Measurements from ENCODE around the gene CAMSAP1. TPM values are rescaled to one million over a fixed set of nuclear protein-coding genes. Genes with fewer than 3 reads are reported as not detected.
A peak's percentile ranks its signal among the peaks of the same experiment; 100 is the strongest.
"Not testable (repeated sequence)": the region's sequence is repeated elsewhere in the genome, so short reads cannot be mapped to it uniquely, and the experiment has no call there.

CAMSAP1 gene
- total RNA-seq, 1 donor from 2014 or later: 34.8 TPM

DNA sequence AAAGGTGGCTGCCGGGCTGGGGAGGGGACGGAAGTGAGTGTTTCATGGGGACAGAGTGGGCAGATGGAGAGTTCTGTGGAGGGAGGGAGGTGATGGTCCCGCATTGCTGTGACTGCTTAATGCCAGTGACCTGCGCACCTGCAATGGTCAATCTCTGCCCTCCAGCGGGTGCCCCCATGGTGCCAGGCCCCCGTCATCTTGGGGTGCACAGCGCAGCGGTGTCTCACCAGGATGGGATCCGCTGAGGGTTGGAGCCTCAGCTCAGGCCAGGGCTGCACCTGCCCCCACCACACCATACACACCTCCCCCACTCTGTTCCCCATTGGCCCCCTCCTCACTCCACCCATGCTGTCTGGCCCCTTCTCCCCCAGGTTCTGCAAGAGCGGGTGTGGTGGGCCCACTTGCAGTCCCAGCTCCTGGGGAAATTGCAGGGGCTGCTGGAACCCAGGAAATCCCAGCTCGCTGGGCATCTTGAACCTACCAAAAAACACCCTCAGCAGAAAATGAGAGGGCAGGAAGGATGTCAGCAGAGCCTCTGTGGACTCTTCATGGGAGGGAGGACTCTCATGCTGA is 12.1 kb upstream of the CAMSAP1 start:
- FAIRE-seq (no peak), DNase-seq (ENCODE audit: low read depth) (no peak)
- Histone ChIP-seq H3K79me2 (ENCODE audit: insufficient read depth, low read length) (no peaks in the 10 kb centered on the region), H3K9me3 (ENCODE audit: insufficient read depth, low read depth, low read length) (peaks cover 14% of the 10 kb centered on the region), H3K4me1 (ENCODE audit: insufficient read depth, low read length) (no peaks in the 10 kb centered on the region), H3K27ac (ENCODE audit: low read depth, low read length) (no peak overlapping the region), H3K9ac (ENCODE audit: low read length) (no peak overlapping the region), H3K36me3 (ENCODE audit: insufficient read depth, low read length) (peaks cover 15% of the 10 kb centered on the region), H4K20me1 (ENCODE audit: insufficient read depth, low read length) (peaks cover 3% of the 10 kb centered on the region), H3K4me3 (ENCODE audit: insufficient read depth, low read depth, low read length) (no peak overlapping the region), H3K4me2 (ENCODE audit: low read length) (no peak overlapping the region), H3K27me3 (ENCODE audit: insufficient read depth, low read length) (no peaks in the 10 kb centered on the region), H2AFZ (ENCODE audit: low read depth, low read length) (no peak overlapping the region)
- Mint-ChIP-seq H3K27me3 (ENCODE audit: low read depth, unreplicated experiment) (no peaks in the 10 kb centered on the region), H3K4me3 (ENCODE audit: unreplicated experiment) (no peak overlapping the region), H3K27ac (ENCODE audit: unreplicated experiment) (peak overlapping the region; percentile 34), H3K4me1 (ENCODE audit: low read depth, unreplicated experiment) (no peaks in the 10 kb centered on the region), H3K36me3 (ENCODE audit: low read depth, unreplicated experiment) (peaks cover 38% of the 10 kb centered on the region), H3K9me3 (ENCODE audit: unreplicated experiment) (peaks cover 30% of the 10 kb centered on the region)
- TF ChIP-seq EZH2 (IDR thresholded peaks at IDR 0.05; ENCODE audit: insufficient read depth, low read length) (no peak), CTCF (IDR thresholded peaks at IDR 0.05; ENCODE audit: insufficient read depth, low read depth, low read length) (no peak)

DNA sequence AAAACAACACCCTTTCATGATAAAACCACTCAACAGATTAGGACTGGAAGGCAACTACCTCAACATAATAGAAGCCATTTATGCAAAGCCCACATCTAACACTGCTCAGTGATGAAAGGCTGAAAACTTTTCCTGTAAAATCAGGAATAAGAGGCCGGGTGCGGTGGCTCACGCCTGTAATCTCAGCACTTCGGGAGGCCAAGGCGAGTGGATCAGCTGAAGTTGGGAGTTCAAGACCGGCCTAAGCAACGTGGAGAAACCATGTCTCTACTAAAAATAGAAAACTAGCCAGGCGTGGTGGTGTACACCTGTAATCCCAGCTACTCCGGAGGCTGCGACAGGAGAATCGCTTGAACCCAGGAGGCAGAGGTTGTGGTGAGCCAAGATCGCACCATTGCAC is 8.9 kb upstream of the CAMSAP1 start:
- H3K27ac ChIP-seq (ENCODE audit: low read depth, low read length); H3K9ac ChIP-seq (ENCODE audit: low read length); H3K4me3 Mint-ChIP-seq (ENCODE audit: unreplicated experiment); DNase-seq (ENCODE audit: low read depth); H3K4me3 ChIP-seq (ENCODE audit: insufficient read depth, low read depth, low read length); H3K27me3 ChIP-seq (ENCODE audit: insufficient read depth, low read length); H2AFZ ChIP-seq (ENCODE audit: low read depth, low read length); H3K27ac Mint-ChIP-seq (ENCODE audit: unreplicated experiment); H3K4me1 ChIP-seq (ENCODE audit: insufficient read depth, low read length); H3K4me2 ChIP-seq (ENCODE audit: low read length); H3K79me2 ChIP-seq (ENCODE audit: insufficient read depth, low read length); FAIRE-seq; H3K4me1 Mint-ChIP-seq (ENCODE audit: low read depth, unreplicated experiment); H3K27me3 Mint-ChIP-seq (ENCODE audit: low read depth, unreplicated experiment): not testable (repeated sequence)
- Mint-ChIP-seq H3K9me3 (ENCODE audit: unreplicated experiment) (peaks cover 45% of the 10 kb centered on the region), H3K36me3 (ENCODE audit: low read depth, unreplicated experiment) (peaks cover 55% of the 10 kb centered on the region)
- peaks cover 16% of the 10 kb centered on the region for H3K9me3 ChIP-seq (ENCODE audit: insufficient read depth, low read depth, low read length)
- peaks cover 18% of the 10 kb centered on the region for H3K36me3 ChIP-seq (ENCODE audit: insufficient read depth, low read length)
- peaks cover 12% of the 10 kb centered on the region for H4K20me1 ChIP-seq (ENCODE audit: insufficient read depth, low read length)

DNA sequence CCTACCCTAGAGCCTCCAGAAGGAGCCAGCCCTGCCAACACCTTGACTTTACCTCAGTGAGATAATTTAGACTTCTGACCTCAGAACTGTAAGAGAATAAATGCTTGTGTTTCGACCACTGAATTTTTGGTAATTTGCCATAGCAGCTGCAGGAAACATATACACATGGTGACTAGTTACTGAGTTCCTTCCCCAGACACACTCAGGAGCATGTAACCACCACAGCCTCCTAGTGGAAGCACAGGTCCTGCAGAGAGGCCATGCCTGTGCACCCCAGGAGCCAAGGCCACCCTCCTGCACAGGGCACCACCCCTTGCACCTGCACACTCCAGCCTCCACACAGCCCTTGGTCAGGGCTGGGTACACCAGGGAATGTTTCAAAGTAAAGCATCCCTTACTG is 7.6 kb upstream of the CAMSAP1 start:
- no peak for FAIRE-seq
- Histone ChIP-seq H3K9me3 (ENCODE audit: insufficient read depth, low read depth, low read length) (peaks cover 16% of the 10 kb centered on the region), H3K36me3 (ENCODE audit: insufficient read depth, low read length) (peaks cover 21% of the 10 kb centered on the region), H3K27me3 (ENCODE audit: insufficient read depth, low read length) (no peaks in the 10 kb centered on the region), H2AFZ (ENCODE audit: low read depth, low read length) (no peak overlapping the region), H4K20me1 (ENCODE audit: insufficient read depth, low read length) (peaks cover 19% of the 10 kb centered on the region), H3K79me2 (ENCODE audit: insufficient read depth, low read length) (peaks cover 15% of the 10 kb centered on the region), H3K4me3 (ENCODE audit: insufficient read depth, low read depth, low read length) (no peak overlapping the region), H3K9ac (ENCODE audit: low read length) (no peak overlapping the region), H3K4me2 (ENCODE audit: low read length) (no peak overlapping the region), H3K27ac (ENCODE audit: low read depth, low read length) (no peak overlapping the region), H3K4me1 (ENCODE audit: insufficient read depth, low read length) (no peaks in the 10 kb centered on the region)
- peaks cover 66% of the 10 kb centered on the region for H3K36me3 Mint-ChIP-seq (ENCODE audit: low read depth, unreplicated experiment)
- peaks cover 47% of the 10 kb centered on the region for H3K9me3 Mint-ChIP-seq (ENCODE audit: unreplicated experiment)
- H3K27me3 Mint-ChIP-seq (ENCODE audit: low read depth, unreplicated experiment): no peaks in the 10 kb centered on the region
- H3K27ac Mint-ChIP-seq (ENCODE audit: unreplicated experiment): no peak overlapping the region
- DNase-seq (ENCODE audit: low read depth): peak; percentile 72
- peaks cover 2% of the 10 kb centered on the region for H3K4me1 Mint-ChIP-seq (ENCODE audit: low read depth, unreplicated experiment)
- no peak overlapping the region for H3K4me3 Mint-ChIP-seq (ENCODE audit: unreplicated experiment)
- TF ChIP-seq CTCF (IDR thresholded peaks at IDR 0.05; ENCODE audit: insufficient read depth, low read depth, low read length) (no peak), EZH2 (IDR thresholded peaks at IDR 0.05; ENCODE audit: insufficient read depth, low read length) (no peak)

DNA sequence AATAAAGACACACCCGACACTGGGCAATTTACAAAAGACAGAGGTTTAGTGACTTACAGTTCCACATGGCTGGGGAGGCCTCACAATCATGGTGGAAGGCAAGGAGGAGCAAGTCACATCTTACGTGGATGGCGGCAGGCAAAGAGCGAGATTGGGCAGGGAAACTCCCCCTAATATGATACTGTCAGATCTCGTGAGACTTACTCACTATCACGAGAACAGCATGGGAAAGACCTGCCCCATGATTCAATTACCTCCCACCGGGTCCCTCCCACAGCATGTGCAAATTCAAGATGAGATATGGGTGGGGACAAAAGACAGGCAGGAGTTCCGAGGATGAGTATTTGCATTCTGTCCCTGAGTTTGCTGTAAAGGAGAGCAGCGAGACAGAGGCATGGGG is 3.9 kb upstream of the CAMSAP1 start:
- H3K27me3 ChIP-seq (ENCODE audit: insufficient read depth, low read length); H3K4me3 Mint-ChIP-seq (ENCODE audit: unreplicated experiment); H3K9ac ChIP-seq (ENCODE audit: low read length); H3K27ac ChIP-seq (ENCODE audit: low read depth, low read length); H3K27me3 Mint-ChIP-seq (ENCODE audit: low read depth, unreplicated experiment); H3K4me2 ChIP-seq (ENCODE audit: low read length); H3K4me3 ChIP-seq (ENCODE audit: insufficient read depth, low read depth, low read length); DNase-seq (ENCODE audit: low read depth); H2AFZ ChIP-seq (ENCODE audit: low read depth, low read length); H3K27ac Mint-ChIP-seq (ENCODE audit: unreplicated experiment); FAIRE-seq: not testable (repeated sequence)
- H4K20me1 ChIP-seq (ENCODE audit: insufficient read depth, low read length): peaks cover 34% of the 10 kb centered on the region
- H3K9me3 ChIP-seq (ENCODE audit: insufficient read depth, low read depth, low read length): peaks cover 14% of the 10 kb centered on the region
- H3K4me1 ChIP-seq (ENCODE audit: insufficient read depth, low read length): peaks cover 11% of the 10 kb centered on the region
- Mint-ChIP-seq H3K9me3 (ENCODE audit: unreplicated experiment) (peaks cover 42% of the 10 kb centered on the region), H3K4me1 (ENCODE audit: low read depth, unreplicated experiment) (peaks cover 14% of the 10 kb centered on the region), H3K36me3 (ENCODE audit: low read depth, unreplicated experiment) (peaks cover 59% of the 10 kb centered on the region)
- H3K79me2 ChIP-seq (ENCODE audit: insufficient read depth, low read length): peaks cover 36% of the 10 kb centered on the region
- H3K36me3 ChIP-seq (ENCODE audit: insufficient read depth, low read length): peaks cover 21% of the 10 kb centered on the region
